Cardiac muscle cell (in vitro differentiated cells and primary cell): Measurements from ENCODE around the gene PPP4R3C. TPM values are rescaled to one million over a fixed set of nuclear protein-coding genes. Genes with fewer than 3 reads are reported as not detected.
"Not testable (repeated sequence)": the region's sequence is repeated elsewhere in the genome, so short reads cannot be mapped to it uniquely, and the experiment has no call there.

Experiments used
- DNase-seq, 2 donors: peaks; one replicate each; pipeline versions ENCODE4 v3.0.0 to v3.0.0-alpha.2; 2010 to 2017; ENCODE audit warnings: low read depth in 1 of 2, low spot score in 1 of 2
- H3K27ac ChIP-seq: fragments of 200-600 bp; sonication (generic); 2 replicates; pipeline ENCODE4 v1.5.1; 2016
- H3K27me3 ChIP-seq: fragments of 200-600 bp; sonication (generic); 2 replicates; pipeline ENCODE4 v1.6.0; 2016; ENCODE audit warnings: control low read depth
- H3K36me3 ChIP-seq: fragments of 200-600 bp; sonication (generic); 2 replicates; pipeline ENCODE4 v1.5.1; 2016; ENCODE audit warnings: control low read depth
- H3K4me1 ChIP-seq: fragments of 200-600 bp; sonication (generic); 2 replicates; pipeline ENCODE4 v1.8.1; 2017; ENCODE audit warnings: low read depth, mild to moderate bottlenecking, mixed run types
- H3K4me3 ChIP-seq: fragments of 200-600 bp; sonication (generic); 2 replicates; pipeline ENCODE4 v1.5.1; 2016; ENCODE audit warnings: mild to moderate bottlenecking
- H3K9me3 ChIP-seq: fragments of 200-600 bp; sonication (generic); 2 replicates; pipeline ENCODE4 v1.5.1; 2017; ENCODE audit warnings: low read depth, mild to moderate bottlenecking, control low read depth
- CTCF ChIP-seq: IDR thresholded peaks from 2 replicates; pipeline ENCODE4 v1.5.1; 2012; ENCODE audit warnings: low read depth, mild to moderate bottlenecking, low read length
- polyA plus RNA-seq: library from polyadenylated mRNA; unstranded; fragments of >200 nt; fragmentation: Nextera tagmentation; extraction: Ambion mirVana; gene quantifications from 2 replicates; pipeline ENCODE4 v1.2.1, GENCODE V29; 2016
- total RNA-seq: library from RNA; depleted of rRNA; stranded (reverse); fragments of >200 nt; gene quantifications from 2 replicates; pipeline ENCODE4 v1.2.3, GENCODE V29; 2016

Gene PPP4R3C
- not detected in 2 replicates for total RNA-seq
- polyA plus RNA-seq: not detected in 2 replicates

- H3K27me3 ChIP-seq: no peaks in the 10 kb centered on the region
- no peaks in the 10 kb centered on the region for H3K4me1 ChIP-seq
- H3K4me3 ChIP-seq: no peak within 1 kb of the TSS
- no peaks in the 10 kb centered on the region for H3K36me3 ChIP-seq
- H3K27ac ChIP-seq: no peak within 1 kb of the TSS
- TF ChIP-seq CTCF: no peak
- H3K9me3 ChIP-seq: no peaks in the 10 kb centered on the region
- DNase-seq: no peak
Observed at GRCh38 chrX:27463187-27463586, at the start of gene PPP4R3C. Gene PPP4R3C, minus strand, starts transcription at chrX:27463341. Its CDS starts 45 bp downstream, at chrX:27463296.

GRCh38 chrX:27491397-27491796 is 28.3 kb upstream of the PPP4R3C start:
- H3K4me1 ChIP-seq: no peaks in the 10 kb centered on the region
- H3K4me3 ChIP-seq: no peak overlapping the region
- H3K36me3 ChIP-seq: no peaks in the 10 kb centered on the region
- no peaks in the 10 kb centered on the region for H3K27me3 ChIP-seq
- DNase-seq: no peak
- no peak for TF ChIP-seq CTCF
- no peaks in the 10 kb centered on the region for H3K9me3 ChIP-seq
- H3K27ac ChIP-seq: no peak overlapping the region

GRCh38 chrX:27466051-27466450 is 2.9 kb upstream of the PPP4R3C start:
- Histone ChIP-seq H3K9me3 (no peaks in the 10 kb centered on the region), H3K4me3 (no peak overlapping the region), H3K4me1 (no peaks in the 10 kb centered on the region), H3K27ac (no peak overlapping the region), H3K36me3 (no peaks in the 10 kb centered on the region), H3K27me3 (no peaks in the 10 kb centered on the region)
- TF ChIP-seq CTCF: no peak
- no peak for DNase-seq

GRCh38 chrX:27465036-27465435 is 1.9 kb upstream of the PPP4R3C start:
- H3K4me3 ChIP-seq: no peak overlapping the region

DNA sequence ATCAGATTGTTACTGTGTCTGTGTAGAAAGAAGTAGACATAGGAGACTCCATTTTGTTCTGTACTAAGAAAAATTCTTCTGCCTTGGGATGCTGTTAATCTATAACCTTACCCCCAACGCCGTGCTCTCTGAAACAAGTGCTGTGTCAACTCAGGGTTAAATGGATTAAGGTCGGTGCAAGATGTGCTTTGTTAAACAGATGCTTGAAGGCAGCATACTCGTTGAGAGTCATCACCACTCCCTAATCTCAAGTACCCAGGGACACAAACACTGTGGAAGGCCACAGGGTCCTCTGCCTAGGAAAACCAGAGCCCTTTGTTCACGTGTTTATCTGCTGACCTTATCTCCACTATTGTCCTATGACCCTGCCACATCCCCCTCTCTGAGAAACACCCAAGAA is 4.0 kb downstream of the PPP4R3C start:
- not testable (repeated sequence) for H3K27me3 ChIP-seq, H3K4me3 ChIP-seq, H3K4me1 ChIP-seq, DNase-seq, H3K9me3 ChIP-seq, H3K36me3 ChIP-seq, H3K27ac ChIP-seq

More at GRCh38 chrX:27465036-27465435, 1.9 kb upstream of the PPP4R3C start:
- no peaks in the 10 kb centered on the region for H3K9me3 ChIP-seq
- H3K36me3 ChIP-seq: no peaks in the 10 kb centered on the region
- H3K4me1 ChIP-seq: no peaks in the 10 kb centered on the region
- H3K27me3 ChIP-seq: no peaks in the 10 kb centered on the region
- no peak for DNase-seq
- TF ChIP-seq CTCF: no peak
- H3K27ac ChIP-seq: no peak overlapping the region

- not testable (repeated sequence) for H3K4me3 ChIP-seq, H3K36me3 ChIP-seq, H3K4me1 ChIP-seq, H3K9me3 ChIP-seq, H3K27ac ChIP-seq, H3K27me3 ChIP-seq, DNase-seq
Observed at GRCh38 chrX:27458544-27458943, 4.6 kb downstream of the PPP4R3C start.

- TF ChIP-seq CTCF: no peak
- no peaks in the 10 kb centered on the region for H3K4me1 ChIP-seq
- no peaks in the 10 kb centered on the region for H3K27me3 ChIP-seq
- no peak overlapping the region for H3K27ac ChIP-seq
- no peaks in the 10 kb centered on the region for H3K9me3 ChIP-seq
- no peak for DNase-seq
- no peak overlapping the region for H3K4me3 ChIP-seq
- no peaks in the 10 kb centered on the region for H3K36me3 ChIP-seq
Observed at GRCh38 chrX:27451324-27451723, 11.8 kb downstream of the PPP4R3C start.
